Naive B cell (primary cell): Measurements from ENCODE around the gene SLC49A3. TPM values are rescaled to one million over a fixed set of nuclear protein-coding genes. Genes with fewer than 3 reads are reported as not detected.

ENCODE experiments used
- ATAC-seq, 2 donors: fragments of 150-1000 bp; cut with Tn5 transposase; 2 replicates each; pipeline ENCODE4 v1.10.0; 2021; ENCODE audit warnings: low read depth in 2 of 2, mild to moderate bottlenecking in 2 of 2, moderate library complexity in 2 of 2
- DNase-seq: peaks from one replicate; pipeline ENCODE4 v3.0.0; 2022
- H3K27ac Mint-ChIP-seq, 6 donors: one replicate each; pipeline ENCODE4 v1.8.0; 2020 to 2022; ENCODE audit warnings: mild to moderate bottlenecking in 6 of 6, mixed read lengths in 6 of 6, moderate library complexity in 5 of 6, inconsistent platforms in 2 of 6
- H3K27me3 Mint-ChIP-seq, 3 donors: one replicate each; pipeline ENCODE4 v1.8.0; 2021 to 2022; ENCODE audit warnings: mixed read lengths in 3 of 3, mild to moderate bottlenecking in 1 of 3
- H3K36me3 Mint-ChIP-seq, 2 donors: one replicate each; pipeline ENCODE4 v1.8.0; 2020 to 2022; ENCODE audit warnings: mixed read lengths in 2 of 2, inconsistent platforms in 1 of 2, mild to moderate bottlenecking in 1 of 2
- H3K4me1 Mint-ChIP-seq, 3 donors: one replicate each; pipeline ENCODE4 v1.8.0; 2020 to 2022; ENCODE audit warnings: mixed read lengths in 3 of 3, inconsistent platforms in 1 of 3, mild to moderate bottlenecking in 1 of 3, moderate library complexity in 1 of 3
- H3K4me3 Mint-ChIP-seq, 8 donors: one replicate each; pipeline ENCODE4 v1.8.0; 2020 to 2022; ENCODE audit warnings: mild to moderate bottlenecking in 8 of 8, mixed read lengths in 8 of 8, moderate library complexity in 8 of 8, inconsistent platforms in 2 of 8
- H3K9me3 Mint-ChIP-seq, 7 donors: one replicate each; pipeline ENCODE4 v1.8.0; 2020 to 2022; ENCODE audit warnings: mixed read lengths in 7 of 7, mild to moderate bottlenecking in 5 of 7, inconsistent platforms in 2 of 7, moderate library complexity in 1 of 7
- polyA plus RNA-seq, 6 donors: library from polyadenylated mRNA; unstranded; fragments of 300-500 nt; fragmentation: Illumina TruSeq; gene quantifications; one replicate each; pipeline ENCODE4 v1.2.3, GENCODE V29; 2021; ENCODE audit warnings: low read depth in 6 of 6

The SLC49A3 gene
- polyA plus RNA-seq, 6 donors from 2014 or later = 0.22 to 0.54 (median 0.43) TPM; not detected in 3

DNA sequence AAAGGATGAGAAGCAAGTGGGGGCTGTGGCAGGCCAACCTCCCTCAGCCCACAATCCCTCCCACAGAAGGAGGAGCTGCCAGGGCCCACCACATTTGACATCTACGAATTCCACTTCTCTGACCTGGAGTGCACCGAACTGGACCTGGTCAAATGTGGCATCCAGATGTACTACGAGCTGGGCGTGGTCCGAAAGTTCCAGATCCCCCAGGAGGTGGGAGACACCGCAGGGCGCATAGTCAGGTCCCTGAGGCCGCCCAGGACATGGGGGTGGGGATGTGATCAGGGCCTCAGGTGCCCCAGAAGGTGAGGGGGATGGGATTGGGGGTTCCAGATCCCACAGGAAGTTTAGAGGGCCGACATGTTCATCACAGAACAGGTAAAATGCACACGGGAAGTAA lies 28.6 kb downstream of the SLC49A3 start:
- Mint-ChIP-seq H3K4me1 (peaks cover 12 to 29% (median 14%) of the 10 kb centered on the region in 3 donors), H3K27ac (peak overlapping the region in 1 of 6 donors; percentile 43), H3K27me3 (no peaks in the 10 kb centered on the region), H3K4me3 (peak overlapping the region in 2 of 8 donors; percentile 52 to 75), H3K9me3 (peaks cover 0 to 5% (median 0%) of the 10 kb centered on the region in 7 donors), H3K36me3 (peaks cover 0 to 16% of the 10 kb centered on the region in 2 donors)
- ATAC-seq (no peak), DNase-seq (no peak)

DNA sequence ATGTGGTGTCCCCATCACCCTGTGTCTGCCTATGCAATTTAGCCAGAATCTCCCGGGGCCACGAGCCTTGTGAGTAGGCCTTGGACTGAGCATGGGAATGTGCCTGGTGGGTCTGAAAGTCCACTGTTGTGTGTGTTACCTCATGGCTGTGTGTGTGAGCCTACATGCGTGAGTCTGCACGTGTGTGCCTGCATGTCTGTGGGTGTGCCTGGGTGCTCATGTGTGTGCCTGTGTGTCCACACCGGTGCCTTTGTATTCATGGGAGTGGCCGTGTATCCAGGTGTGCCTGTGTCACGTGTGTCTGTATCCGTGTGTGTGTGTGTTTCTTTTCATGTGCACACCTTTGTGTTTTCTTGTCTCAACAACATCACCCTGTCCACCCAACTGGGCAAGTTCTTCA lies 29.1 kb downstream of the SLC49A3 start:
- Mint-ChIP-seq H3K27me3 (no peaks in the 10 kb centered on the region), H3K27ac (peak overlapping the region in 1 of 6 donors; percentile 43), H3K36me3 (peaks cover 0 to 16% of the 10 kb centered on the region in 2 donors), H3K4me1 (peaks cover 12 to 24% (median 13%) of the 10 kb centered on the region in 3 donors), H3K4me3 (peak overlapping the region in 1 of 8 donors; percentile 65), H3K9me3 (peaks cover 0 to 5% (median 0%) of the 10 kb centered on the region in 7 donors)
- DNase-seq = no peak
- ATAC-seq = no peak

GRCh38 chr4:658681-659667 lies 30.0 kb downstream of the SLC49A3 start:
- peak overlapping the region in 2 of 6 donors; percentile 21 to 74 for H3K27ac Mint-ChIP-seq
- H3K4me1 Mint-ChIP-seq = peaks cover 3 to 15% (median 10%) of the 10 kb centered on the region in 3 donors
- H3K36me3 Mint-ChIP-seq = peaks cover 0 to 16% of the 10 kb centered on the region in 2 donors
- no peak for ATAC-seq
- no peak for DNase-seq
- peaks cover 0 to 5% (median 0%) of the 10 kb centered on the region in 7 donors for H3K9me3 Mint-ChIP-seq
- H3K4me3 Mint-ChIP-seq = peak overlapping the region in 1 of 8 donors; percentile 65
- H3K27me3 Mint-ChIP-seq = no peaks in the 10 kb centered on the region

GRCh38 chr4:657834-658667 lies 30.9 kb downstream of the SLC49A3 start:
- H3K27ac Mint-ChIP-seq = no peak overlapping the region
- peaks cover 0 to 16% of the 10 kb centered on the region in 2 donors for H3K36me3 Mint-ChIP-seq
- H3K4me1 Mint-ChIP-seq = peaks cover 3 to 11% (median 10%) of the 10 kb centered on the region in 3 donors
- H3K27me3 Mint-ChIP-seq = no peaks in the 10 kb centered on the region
- H3K9me3 Mint-ChIP-seq = peaks cover 0 to 5% (median 0%) of the 10 kb centered on the region in 7 donors
- DNase-seq (no peak), ATAC-seq (no peak)
- no peak overlapping the region for H3K4me3 Mint-ChIP-seq

- no peak for ATAC-seq
- H3K27ac Mint-ChIP-seq = peak overlapping the region in 1 of 6 donors; percentile 36
- no peaks in the 10 kb centered on the region for H3K27me3 Mint-ChIP-seq
- no peak overlapping the region for H3K4me3 Mint-ChIP-seq
- no peak for DNase-seq
- H3K36me3 Mint-ChIP-seq = peaks cover 0 to 16% of the 10 kb centered on the region in 2 donors
- peaks cover 0 to 5% (median 0%) of the 10 kb centered on the region in 7 donors for H3K9me3 Mint-ChIP-seq
- peaks cover 0 to 10% (median 5%) of the 10 kb centered on the region in 3 donors for H3K4me1 Mint-ChIP-seq
Observed at GRCh38 chr4:657338-657833, 31.6 kb downstream of the SLC49A3 start.

DNA sequence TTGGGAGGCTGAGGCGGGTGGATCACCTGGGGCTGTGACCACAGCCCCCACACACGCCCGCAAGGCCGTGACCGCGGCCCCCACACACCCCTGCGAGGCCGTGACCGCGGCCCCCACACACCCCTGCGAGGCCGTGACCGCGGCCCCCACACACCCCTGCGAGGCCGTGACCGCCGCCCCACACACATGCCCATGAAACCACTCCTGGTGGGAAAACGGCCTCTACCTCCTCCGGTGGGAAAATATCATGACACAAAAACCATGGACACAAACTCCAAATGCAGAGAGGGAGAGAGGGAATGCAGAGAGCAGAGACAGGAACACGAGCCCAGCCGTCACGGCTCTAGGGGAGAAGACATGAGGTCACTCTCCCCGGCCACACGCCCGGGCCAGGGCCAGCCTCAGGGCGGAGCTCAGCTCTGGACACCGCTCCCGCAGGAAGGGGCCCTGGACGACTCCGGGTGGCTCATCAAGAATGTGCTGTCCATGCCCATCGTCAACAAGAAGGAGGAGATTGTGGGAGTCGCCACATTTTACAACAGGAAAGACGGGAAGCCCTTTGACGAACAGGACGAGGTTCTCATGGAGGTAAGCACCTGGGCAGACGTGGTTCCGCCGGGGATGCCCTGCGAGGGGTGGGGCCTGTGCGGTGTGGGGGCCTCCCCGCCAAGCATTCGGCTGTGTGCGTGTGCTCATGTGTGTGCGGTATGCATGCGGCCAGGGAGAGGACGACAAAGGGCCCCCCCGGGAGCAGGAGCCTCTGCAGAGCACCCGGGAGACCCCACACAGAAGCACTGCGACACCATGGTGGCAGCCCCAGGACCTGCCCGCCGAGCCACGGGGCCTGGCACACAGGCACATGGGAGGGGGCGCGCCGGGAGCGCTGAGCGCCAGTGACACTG lies 32.3 kb downstream of the SLC49A3 start:
- Mint-ChIP-seq H3K27ac (no peak overlapping the region), H3K27me3 (peaks cover 0 to 5% (median 5%) of the 10 kb centered on the region in 3 donors), H3K36me3 (peaks cover 0 to 16% of the 10 kb centered on the region in 2 donors), H3K9me3 (peaks cover 0 to 5% (median 0%) of the 10 kb centered on the region in 7 donors), H3K4me1 (peaks cover 0 to 10% (median 5%) of the 10 kb centered on the region in 3 donors), H3K4me3 (no peak overlapping the region)
- ATAC-seq = no peak
- DNase-seq = no peak

DNA sequence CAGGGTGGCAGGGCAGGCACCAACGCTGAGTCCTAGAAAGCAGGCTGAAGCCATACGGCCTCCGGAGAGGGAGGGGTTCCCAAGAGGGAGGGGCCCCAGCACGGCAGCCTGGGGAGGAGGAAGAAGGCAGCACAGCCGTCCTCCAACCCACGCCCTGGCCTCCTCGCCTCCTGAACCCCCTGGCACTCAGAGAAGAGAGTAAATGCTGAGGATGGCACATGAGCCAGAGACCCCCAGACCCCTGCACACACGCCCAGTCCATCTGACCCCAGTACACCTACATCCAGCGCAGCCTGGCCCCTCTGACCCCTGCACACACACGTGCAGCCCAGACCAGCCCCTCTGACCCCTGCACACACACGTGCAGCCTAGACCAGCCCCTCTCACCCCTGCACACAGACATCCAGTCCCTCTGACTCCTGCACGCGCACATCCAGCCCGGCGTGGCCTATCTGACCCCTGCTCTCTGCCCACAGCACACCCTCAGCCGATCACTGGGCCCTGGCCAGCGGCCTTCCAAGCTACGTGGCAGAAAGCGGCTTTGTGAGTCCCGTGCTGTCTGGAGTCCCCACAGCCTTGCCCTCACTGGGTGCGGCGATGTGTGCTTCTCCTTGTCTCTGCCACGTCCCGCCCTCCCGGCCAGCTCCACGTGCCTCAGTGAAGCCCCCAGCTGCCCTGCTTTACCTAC lies 33.3 kb downstream of the SLC49A3 start:
- peaks cover 0 to 10% (median 5%) of the 10 kb centered on the region in 3 donors for H3K27me3 Mint-ChIP-seq
- no peak for DNase-seq
- peaks cover 0 to 5% (median 5%) of the 10 kb centered on the region in 3 donors for H3K4me1 Mint-ChIP-seq
- ATAC-seq = no peak
- H3K4me3 Mint-ChIP-seq = no peak overlapping the region
- peaks cover 0 to 10% of the 10 kb centered on the region in 2 donors for H3K36me3 Mint-ChIP-seq
- no peak overlapping the region for H3K27ac Mint-ChIP-seq
- H3K9me3 Mint-ChIP-seq = peaks cover 0 to 1% (median 0%) of the 10 kb centered on the region in 7 donors

GRCh38 chr4:654871-655463 lies 34.0 kb downstream of the SLC49A3 start:
- Mint-ChIP-seq H3K36me3 (peaks cover 0 to 3% of the 10 kb centered on the region in 2 donors), H3K4me1 (peaks cover 0 to 5% (median 3%) of the 10 kb centered on the region in 3 donors), H3K9me3 (peaks cover 0 to 1% (median 0%) of the 10 kb centered on the region in 7 donors), H3K27ac (no peak overlapping the region), H3K4me3 (no peak overlapping the region), H3K27me3 (peaks cover 0 to 15% (median 5%) of the 10 kb centered on the region in 3 donors)
- DNase-seq (no peak), ATAC-seq (no peak)

DNA sequence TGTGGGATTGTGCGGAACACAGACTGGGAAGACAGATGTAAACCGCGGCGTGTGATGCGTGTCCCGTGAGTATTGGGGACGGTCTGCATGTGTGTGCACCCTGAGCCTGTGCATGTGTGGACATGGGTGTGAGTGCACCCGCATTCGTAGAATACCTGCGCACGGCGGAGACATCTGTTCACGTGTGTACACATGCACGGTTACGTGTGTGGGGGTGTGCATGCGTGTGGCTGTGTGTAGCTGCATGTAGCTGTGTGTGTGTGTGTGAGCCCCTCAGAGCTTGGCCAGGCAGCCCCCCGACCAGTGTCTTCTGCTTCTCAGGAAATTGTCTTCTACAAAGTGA lies 34.5 kb downstream of the SLC49A3 start:
- DNase-seq = no peak
- H3K4me3 Mint-ChIP-seq = no peak overlapping the region
- H3K4me1 Mint-ChIP-seq = peaks cover 0 to 5% (median 0%) of the 10 kb centered on the region in 3 donors
- no peak for ATAC-seq
- H3K36me3 Mint-ChIP-seq = no peaks in the 10 kb centered on the region
- H3K27ac Mint-ChIP-seq = no peak overlapping the region
- peaks cover 0 to 15% (median 5%) of the 10 kb centered on the region in 3 donors for H3K27me3 Mint-ChIP-seq
- H3K9me3 Mint-ChIP-seq = peaks cover 0 to 1% (median 0%) of the 10 kb centered on the region in 7 donors

DNA sequence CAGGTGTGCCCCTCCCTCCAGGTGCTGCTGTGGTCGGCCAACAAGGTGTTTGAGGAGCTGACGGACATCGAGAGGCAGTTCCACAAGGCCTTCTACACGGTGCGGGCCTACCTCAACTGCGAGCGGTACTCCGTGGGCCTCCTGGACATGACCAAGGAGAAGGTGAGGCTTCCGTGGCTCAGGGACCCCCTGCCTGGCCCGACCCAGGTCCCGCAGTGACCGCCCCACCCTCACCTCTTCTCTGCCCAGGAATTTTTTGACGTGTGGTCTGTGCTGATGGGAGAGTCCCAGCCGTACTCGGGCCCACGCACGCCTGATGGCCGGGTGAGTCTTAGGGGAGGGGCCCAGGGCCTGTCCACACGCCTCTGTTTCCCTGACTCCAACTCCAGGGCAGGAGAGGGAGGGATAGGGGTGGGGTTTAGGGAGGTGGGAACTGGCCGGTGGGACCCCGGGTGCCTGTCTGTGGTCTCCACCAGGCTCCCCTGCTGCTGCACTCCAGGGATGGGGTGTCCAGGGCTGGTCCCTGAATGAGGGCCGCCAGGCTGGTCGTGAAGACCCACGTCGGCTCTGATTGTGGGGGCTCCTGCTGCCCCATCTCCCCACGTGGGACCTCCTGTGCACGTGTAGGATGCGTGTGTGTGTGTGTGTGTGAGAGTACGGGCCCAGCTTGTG lies 35.0 kb downstream of the SLC49A3 start:
- Mint-ChIP-seq H3K27me3 (peaks cover 0 to 19% (median 5%) of the 10 kb centered on the region in 3 donors), H3K4me1 (no peaks in the 10 kb centered on the region), H3K36me3 (no peaks in the 10 kb centered on the region), H3K9me3 (peaks cover 0 to 1% (median 0%) of the 10 kb centered on the region in 7 donors), H3K27ac (no peak overlapping the region), H3K4me3 (no peak overlapping the region)
- no peak for DNase-seq
- no peak for ATAC-seq
